Loucy (cell line): ENCODE results near the gene SGPP1.

ENCODE experiments used
- H2AFZ ChIP-seq: fragments of 200-600 bp; sonication (generic); 2 replicates; pipeline ENCODE4 v1.6.0; 2016; ENCODE audit warnings: antibody characterized with exemption, mild to moderate bottlenecking, low read length, moderate library complexity
- H3F3A ChIP-seq: fragments of 200-600 bp; 2 replicates; pipeline ENCODE4 v1.6.0; 2016; ENCODE audit warnings: antibody characterized with exemption, low read depth, mild to moderate bottlenecking
- H3K27me3 ChIP-seq: fragments of 200-600 bp; sonication (generic); 2 replicates; pipeline ENCODE4 v1.6.1; 2014; ENCODE audit warnings: low read length, mild to moderate bottlenecking; ENCODE audit not compliant: insufficient read depth, poor library complexity, severe bottlenecking
- H3K36me3 ChIP-seq: fragments of 200-600 bp; sonication (generic); 2 replicates; pipeline ENCODE4 v1.6.1; 2016; ENCODE audit warnings: low read length; ENCODE audit not compliant: insufficient read depth
- H3K4me1 ChIP-seq: fragments of 200-600 bp; sonication (generic); 2 replicates; pipeline ENCODE4 v1.5.1; 2014; ENCODE audit warnings: low read length, mild to moderate bottlenecking; ENCODE audit not compliant: insufficient read depth, poor library complexity, severe bottlenecking
- H3K4me2 ChIP-seq: fragments of 200-600 bp; sonication (generic); 2 replicates; pipeline ENCODE4 v1.6.0; 2014; ENCODE audit warnings: antibody characterized with exemption, low read length, low read depth, mild to moderate bottlenecking; ENCODE audit not compliant: poor library complexity, severe bottlenecking
- H3K4me3 ChIP-seq: fragments of 200-600 bp; sonication (generic); 2 replicates; pipeline ENCODE4 v1.5.1; 2014; ENCODE audit warnings: low read length, mild to moderate bottlenecking, mixed read lengths; ENCODE audit not compliant: poor library complexity, severe bottlenecking
- H3K79me2 ChIP-seq: fragments of 200-600 bp; sonication (generic); 2 replicates; pipeline ENCODE4 v1.6.1; 2014; ENCODE audit warnings: low read length; ENCODE audit not compliant: insufficient read depth
- H3K9ac ChIP-seq: fragments of 200-600 bp; sonication (generic); 2 replicates; pipeline ENCODE4 v1.6.0; 2014; ENCODE audit warnings: mild to moderate bottlenecking, low read depth, low read length, moderate library complexity; ENCODE audit not compliant: poor library complexity, severe bottlenecking
- H3K9me2 ChIP-seq: fragments of 200-600 bp; sonication (generic); replicated peaks from 2 replicates; pipeline ENCODE4 v1.6.1; 2016; ENCODE audit warnings: low read depth, low read length, mixed read lengths
- H3K9me3 ChIP-seq: fragments of 200-600 bp; sonication (generic); 2 replicates; pipeline ENCODE4 v1.6.1; 2014; ENCODE audit warnings: mild to moderate bottlenecking, antibody characterized with exemption, low read length, low read depth; ENCODE audit not compliant: insufficient read depth
- H4K20me1 ChIP-seq: fragments of 200-600 bp; sonication (generic); 2 replicates; pipeline ENCODE4 v1.6.0; 2014; ENCODE audit warnings: antibody characterized with exemption, low read length, mild to moderate bottlenecking; ENCODE audit not compliant: insufficient read depth, poor library complexity, severe bottlenecking
- CTCF ChIP-seq: fragments of 200-600 bp; sonication (generic); conservative IDR thresholded peaks from 2 replicates; pipeline ENCODE4 v1.5.1; 2014; ENCODE audit warnings: mild to moderate bottlenecking, antibody characterized with exemption, low read length
- EZH2phosphoT487 ChIP-seq: fragments of 200-600 bp; IDR thresholded peaks from 2 replicates; pipeline ENCODE4 v1.6.1; 2018; ENCODE audit warnings: antibody characterized with exemption, mild to moderate bottlenecking, moderate library complexity, borderline replicate concordance

The SGPP1 gene

GRCh38 chr14:63685401-63685800, 42.5 kb downstream of the SGPP1 start:
- Histone ChIP-seq H3K4me3 (no peak overlapping the region), H3F3A (no peaks in the 10 kb centered on the region), H2AFZ (no peak overlapping the region), H3K79me2 (no peaks in the 10 kb centered on the region), H3K9me2 (no peaks in the 10 kb centered on the region), H3K4me1 (no peaks in the 10 kb centered on the region), H3K4me2 (no peak overlapping the region), H3K9me3 (no peaks in the 10 kb centered on the region), H3K27me3 (no peaks in the 10 kb centered on the region), H4K20me1 (no peaks in the 10 kb centered on the region), H3K36me3 (no peaks in the 10 kb centered on the region), H3K9ac (no peak overlapping the region)
- TF ChIP-seq EZH2phosphoT487 (no peak), CTCF (no peak)

GRCh38 chr14:63682727-63683593, 44.9 kb downstream of the SGPP1 start:
- no peaks in the 10 kb centered on the region for H3K9me2 ChIP-seq

GRCh38 chr14:63678536-63678935, 49.3 kb downstream of the SGPP1 start:
- Histone ChIP-seq H3K27me3 (no peaks in the 10 kb centered on the region), H3K79me2 (no peaks in the 10 kb centered on the region), H3K4me1 (peaks cover 12% of the 10 kb centered on the region), H4K20me1 (no peaks in the 10 kb centered on the region), H2AFZ (no peak overlapping the region), H3K4me2 (no peak overlapping the region), H3K9me3 (no peaks in the 10 kb centered on the region), H3K9ac (no peak overlapping the region), H3K9me2 (no peaks in the 10 kb centered on the region), H3F3A (no peaks in the 10 kb centered on the region), H3K36me3 (no peaks in the 10 kb centered on the region), H3K4me3 (no peak overlapping the region)
- TF ChIP-seq EZH2phosphoT487, result no peak
- TF ChIP-seq CTCF, result no peak

More at GRCh38 chr14:63682727-63683593, 44.9 kb downstream of the SGPP1 start:
- Histone ChIP-seq H3K9me3 (no peaks in the 10 kb centered on the region), H4K20me1 (no peaks in the 10 kb centered on the region), H3F3A (no peaks in the 10 kb centered on the region), H3K27me3 (no peaks in the 10 kb centered on the region), H3K36me3 (no peaks in the 10 kb centered on the region), H2AFZ (no peak overlapping the region), H3K4me1 (peaks cover 4% of the 10 kb centered on the region), H3K4me3 (no peak overlapping the region), H3K9ac (no peak overlapping the region), H3K79me2 (no peaks in the 10 kb centered on the region), H3K4me2 (no peak overlapping the region)
- TF ChIP-seq CTCF (no peak), EZH2phosphoT487 (no peak)
